ENCODE results near the gene DGKI.

DNA sequence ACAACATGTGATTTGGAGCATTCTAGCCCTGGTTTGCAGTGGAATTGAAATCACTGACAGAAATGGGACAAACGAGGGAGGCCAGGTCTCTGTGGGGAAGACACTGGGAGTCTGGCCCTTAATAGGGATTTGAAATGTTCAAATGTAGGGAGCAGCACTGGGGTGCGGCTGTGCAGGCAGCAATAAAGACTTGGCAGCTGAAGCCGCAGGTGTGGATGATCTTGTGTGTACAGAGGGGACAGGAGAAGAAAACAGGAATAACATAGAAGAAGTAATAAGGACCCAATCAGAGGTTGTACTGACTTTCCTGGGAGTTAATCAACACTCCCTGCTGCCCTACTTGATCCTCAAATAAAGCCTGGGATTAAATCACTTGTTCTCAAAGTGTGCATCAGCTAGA, 375.6 kb downstream of the DGKI start:
- TF ChIP-seq CTCF (conservative IDR thresholded peaks at IDR 0.05; ENCODE audit: low read depth in 2 of 2) (no peak), POLR2AphosphoS5 (IDR thresholded peaks at IDR 0.05; ENCODE audit: low read depth) (no peak), EZH2 (IDR thresholded peaks at IDR 0.05; ENCODE audit: low read depth, unreplicated experiment) (no peak), EZH2phosphoT487 (IDR thresholded peaks at IDR 0.05; ENCODE audit: unreplicated experiment) (no peak), NANOG (IDR thresholded peaks at IDR 0.05; ENCODE audit: borderline replicate concordance) (no peak), ZNF331 (CRISPR knock-in tag; IDR thresholded peaks at IDR 0.05; ENCODE audit: low read depth) (no peak), CREB1 (CRISPR knock-in tag; IDR thresholded peaks at IDR 0.05; ENCODE audit: low read depth) (no peak), STAT1 (IDR thresholded peaks at IDR 0.05; ENCODE audit: unreplicated experiment) (no peak), JUNB (IDR thresholded peaks at IDR 0.05; ENCODE audit: unreplicated experiment) (no peak), ZNF114 (CRISPR knock-in tag; IDR thresholded peaks at IDR 0.05) (no peak)
- TF ChIP-seq, protein P1, sequence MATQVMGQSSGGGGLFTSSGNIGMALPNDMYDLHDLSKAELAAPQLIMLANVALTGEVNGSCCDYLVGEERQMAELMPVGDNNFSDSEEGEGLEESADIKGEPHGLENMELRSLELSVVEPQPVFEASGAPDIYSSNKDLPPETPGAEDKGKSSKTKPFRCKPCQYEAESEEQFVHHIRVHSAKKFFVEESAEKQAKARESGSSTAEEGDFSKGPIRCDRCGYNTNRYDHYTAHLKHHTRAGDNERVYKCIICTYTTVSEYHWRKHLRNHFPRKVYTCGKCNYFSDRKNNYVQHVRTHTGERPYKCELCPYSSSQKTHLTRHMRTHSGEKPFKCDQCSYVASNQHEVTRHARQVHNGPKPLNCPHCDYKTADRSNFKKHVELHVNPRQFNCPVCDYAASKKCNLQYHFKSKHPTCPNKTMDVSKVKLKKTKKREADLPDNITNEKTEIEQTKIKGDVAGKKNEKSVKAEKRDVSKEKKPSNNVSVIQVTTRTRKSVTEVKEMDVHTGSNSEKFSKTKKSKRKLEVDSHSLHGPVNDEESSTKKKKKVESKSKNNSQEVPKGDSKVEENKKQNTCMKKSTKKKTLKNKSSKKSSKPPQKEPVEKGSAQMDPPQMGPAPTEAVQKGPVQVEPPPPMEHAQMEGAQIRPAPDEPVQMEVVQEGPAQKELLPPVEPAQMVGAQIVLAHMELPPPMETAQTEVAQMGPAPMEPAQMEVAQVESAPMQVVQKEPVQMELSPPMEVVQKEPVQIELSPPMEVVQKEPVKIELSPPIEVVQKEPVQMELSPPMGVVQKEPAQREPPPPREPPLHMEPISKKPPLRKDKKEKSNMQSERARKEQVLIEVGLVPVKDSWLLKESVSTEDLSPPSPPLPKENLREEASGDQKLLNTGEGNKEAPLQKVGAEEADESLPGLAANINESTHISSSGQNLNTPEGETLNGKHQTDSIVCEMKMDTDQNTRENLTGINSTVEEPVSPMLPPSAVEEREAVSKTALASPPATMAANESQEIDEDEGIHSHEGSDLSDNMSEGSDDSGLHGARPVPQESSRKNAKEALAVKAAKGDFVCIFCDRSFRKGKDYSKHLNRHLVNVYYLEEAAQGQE (IDR thresholded peaks at IDR 0.05; ENCODE audit: unreplicated experiment): no peak
- TF ChIP-seq, protein P2, sequence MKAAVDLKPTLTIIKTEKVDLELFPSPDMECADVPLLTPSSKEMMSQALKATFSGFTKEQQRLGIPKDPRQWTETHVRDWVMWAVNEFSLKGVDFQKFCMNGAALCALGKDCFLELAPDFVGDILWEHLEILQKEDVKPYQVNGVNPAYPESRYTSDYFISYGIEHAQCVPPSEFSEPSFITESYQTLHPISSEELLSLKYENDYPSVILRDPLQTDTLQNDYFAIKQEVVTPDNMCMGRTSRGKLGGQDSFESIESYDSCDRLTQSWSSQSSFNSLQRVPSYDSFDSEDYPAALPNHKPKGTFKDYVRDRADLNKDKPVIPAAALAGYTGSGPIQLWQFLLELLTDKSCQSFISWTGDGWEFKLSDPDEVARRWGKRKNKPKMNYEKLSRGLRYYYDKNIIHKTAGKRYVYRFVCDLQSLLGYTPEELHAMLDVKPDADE (IDR thresholded peaks at IDR 0.05): no peak
- TF ChIP-seq, protein P3, sequence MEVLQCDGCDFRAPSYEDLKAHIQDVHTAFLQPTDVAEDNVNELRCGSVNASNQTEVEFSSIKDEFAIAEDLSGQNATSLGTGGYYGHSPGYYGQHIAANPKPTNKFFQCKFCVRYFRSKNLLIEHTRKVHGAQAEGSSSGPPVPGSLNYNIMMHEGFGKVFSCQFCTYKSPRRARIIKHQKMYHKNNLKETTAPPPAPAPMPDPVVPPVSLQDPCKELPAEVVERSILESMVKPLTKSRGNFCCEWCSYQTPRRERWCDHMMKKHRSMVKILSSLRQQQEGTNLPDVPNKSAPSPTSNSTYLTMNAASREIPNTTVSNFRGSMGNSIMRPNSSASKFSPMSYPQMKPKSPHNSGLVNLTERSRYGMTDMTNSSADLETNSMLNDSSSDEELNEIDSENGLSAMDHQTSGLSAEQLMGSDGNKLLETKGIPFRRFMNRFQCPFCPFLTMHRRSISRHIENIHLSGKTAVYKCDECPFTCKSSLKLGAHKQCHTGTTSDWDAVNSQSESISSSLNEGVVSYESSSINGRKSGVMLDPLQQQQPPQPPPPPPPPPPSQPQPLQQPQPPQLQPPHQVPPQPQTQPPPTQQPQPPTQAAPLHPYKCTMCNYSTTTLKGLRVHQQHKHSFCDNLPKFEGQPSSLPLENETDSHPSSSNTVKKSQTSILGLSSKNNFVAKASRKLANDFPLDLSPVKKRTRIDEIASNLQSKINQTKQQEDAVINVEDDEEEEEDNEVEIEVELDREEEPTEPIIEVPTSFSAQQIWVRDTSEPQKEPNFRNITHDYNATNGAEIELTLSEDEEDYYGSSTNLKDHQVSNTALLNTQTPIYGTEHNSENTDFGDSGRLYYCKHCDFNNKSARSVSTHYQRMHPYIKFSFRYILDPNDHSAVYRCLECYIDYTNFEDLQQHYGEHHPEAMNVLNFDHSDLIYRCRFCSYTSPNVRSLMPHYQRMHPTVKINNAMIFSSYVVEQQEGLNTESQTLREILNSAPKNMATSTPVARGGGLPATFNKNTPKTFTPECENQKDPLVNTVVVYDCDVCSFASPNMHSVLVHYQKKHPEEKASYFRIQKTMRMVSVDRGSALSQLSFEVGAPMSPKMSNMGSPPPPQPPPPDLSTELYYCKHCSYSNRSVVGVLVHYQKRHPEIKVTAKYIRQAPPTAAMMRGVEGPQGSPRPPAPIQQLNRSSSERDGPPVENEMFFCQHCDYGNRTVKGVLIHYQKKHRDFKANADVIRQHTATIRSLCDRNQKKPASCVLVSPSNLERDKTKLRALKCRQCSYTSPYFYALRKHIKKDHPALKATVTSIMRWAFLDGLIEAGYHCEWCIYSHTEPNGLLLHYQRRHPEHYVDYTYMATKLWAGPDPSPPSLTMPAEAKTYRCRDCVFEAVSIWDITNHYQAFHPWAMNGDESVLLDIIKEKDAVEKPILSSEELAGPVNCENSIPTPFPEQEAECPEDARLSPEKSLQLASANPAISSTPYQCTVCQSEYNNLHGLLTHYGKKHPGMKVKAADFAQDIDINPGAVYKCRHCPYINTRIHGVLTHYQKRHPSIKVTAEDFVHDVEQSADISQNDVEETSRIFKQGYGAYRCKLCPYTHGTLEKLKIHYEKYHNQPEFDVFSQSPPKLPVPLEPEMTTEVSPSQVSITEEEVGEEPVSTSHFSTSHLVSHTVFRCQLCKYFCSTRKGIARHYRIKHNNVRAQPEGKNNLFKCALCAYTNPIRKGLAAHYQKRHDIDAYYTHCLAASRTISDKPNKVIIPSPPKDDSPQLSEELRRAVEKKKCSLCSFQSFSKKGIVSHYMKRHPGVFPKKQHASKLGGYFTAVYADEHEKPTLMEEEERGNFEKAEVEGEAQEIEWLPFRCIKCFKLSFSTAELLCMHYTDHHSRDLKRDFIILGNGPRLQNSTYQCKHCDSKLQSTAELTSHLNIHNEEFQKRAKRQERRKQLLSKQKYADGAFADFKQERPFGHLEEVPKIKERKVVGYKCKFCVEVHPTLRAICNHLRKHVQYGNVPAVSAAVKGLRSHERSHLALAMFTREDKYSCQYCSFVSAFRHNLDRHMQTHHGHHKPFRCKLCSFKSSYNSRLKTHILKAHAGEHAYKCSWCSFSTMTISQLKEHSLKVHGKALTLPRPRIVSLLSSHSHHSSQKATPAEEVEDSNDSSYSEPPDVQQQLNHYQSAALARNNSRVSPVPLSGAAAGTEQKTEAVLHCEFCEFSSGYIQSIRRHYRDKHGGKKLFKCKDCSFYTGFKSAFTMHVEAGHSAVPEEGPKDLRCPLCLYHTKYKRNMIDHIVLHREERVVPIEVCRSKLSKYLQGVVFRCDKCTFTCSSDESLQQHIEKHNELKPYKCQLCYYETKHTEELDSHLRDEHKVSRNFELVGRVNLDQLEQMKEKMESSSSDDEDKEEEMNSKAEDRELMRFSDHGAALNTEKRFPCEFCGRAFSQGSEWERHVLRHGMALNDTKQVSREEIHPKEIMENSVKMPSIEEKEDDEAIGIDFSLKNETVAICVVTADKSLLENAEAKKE (CRISPR knock-in tag; IDR thresholded peaks at IDR 0.05): no peak

Data from GM23338 (cell line).